GM19438 (cell line): ENCODE measurements around the gene ITPR2.
A peak's percentile ranks its signal among the peaks of the same experiment; 100 is the strongest.
"Not testable (repeated sequence)": the region's sequence is repeated elsewhere in the genome, so short reads cannot be mapped to it uniquely, and the experiment has no call there.

Experiments
- ATAC-seq: cut with Tn5 transposase; IDR thresholded peaks from one replicate; pipeline ENCODE4 v1.9.1; 2021; ENCODE audit warnings: low read depth; ENCODE audit not compliant: unreplicated experiment

The ITPR2 gene

GRCh38 chr12:26338586-26339572 lies 494.1 kb downstream of the ITPR2 start:
- ATAC-seq, result no peak

- no peak for ATAC-seq
These were observed 497.3 kb downstream of the ITPR2 start for GRCh38 chr12:26335651-26336050.

GRCh38 chr12:26334621-26335124 lies 498.3 kb downstream of the ITPR2 start:
- ATAC-seq, result no peak

DNA sequence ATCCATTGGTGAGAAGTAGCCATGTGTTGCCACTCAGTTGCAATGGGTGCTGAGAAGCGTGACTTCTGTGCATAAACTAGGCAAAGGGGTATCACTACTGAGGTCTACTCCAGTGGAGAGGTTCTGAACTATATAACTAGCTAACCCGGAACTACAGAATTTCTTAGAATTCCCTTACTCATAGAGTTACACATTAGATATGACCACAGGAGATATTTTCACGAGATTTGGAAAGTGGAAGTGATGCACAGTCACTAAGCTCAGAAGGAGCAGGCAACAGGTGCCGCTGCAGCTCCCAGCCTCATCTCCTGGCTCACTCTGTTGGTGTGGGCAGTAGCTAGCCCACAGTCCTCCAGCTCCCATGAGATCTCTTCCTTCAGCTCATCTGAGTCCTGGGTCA lies 501.0 kb downstream of the ITPR2 start:
- ATAC-seq, result no peak

- no peak for ATAC-seq
These were observed 501.9 kb downstream of the ITPR2 start for GRCh38 chr12:26331136-26331535.

DNA sequence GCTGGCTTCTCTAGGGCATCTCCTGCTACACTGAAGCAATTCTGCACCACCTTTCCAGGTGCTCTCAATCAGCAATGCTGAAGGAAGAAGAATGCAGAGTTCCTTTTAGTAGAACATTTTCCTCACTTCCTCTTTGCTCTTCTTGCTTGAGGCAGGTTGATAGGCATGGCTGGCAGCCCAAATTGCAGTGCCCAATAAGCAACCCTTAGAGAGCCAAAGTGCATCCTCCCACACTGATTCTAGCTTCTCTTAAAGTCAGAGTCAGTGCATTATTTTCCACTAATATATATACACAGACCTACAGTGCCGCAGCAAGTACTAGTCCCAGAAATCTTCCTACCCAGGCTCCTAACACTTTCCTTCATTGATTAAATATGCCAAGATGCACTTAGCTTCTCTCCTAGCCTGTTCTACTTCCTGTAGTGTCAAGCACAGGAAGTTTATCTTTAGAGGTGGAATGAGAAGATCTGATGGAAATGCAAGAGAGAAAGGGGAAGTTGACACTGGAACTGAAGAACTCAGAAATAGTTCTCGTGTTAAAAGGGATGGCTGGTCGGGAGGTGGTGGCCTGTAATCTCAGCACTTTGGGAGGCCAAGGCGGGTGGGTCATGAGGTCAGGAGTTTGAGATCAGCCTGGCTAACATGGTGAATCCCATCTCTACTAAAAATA lies 504.9 kb downstream of the ITPR2 start:
- ATAC-seq, result no peak

GRCh38 chr12:26323673-26324072 lies 509.3 kb downstream of the ITPR2 start:
- no peak for ATAC-seq

DNA sequence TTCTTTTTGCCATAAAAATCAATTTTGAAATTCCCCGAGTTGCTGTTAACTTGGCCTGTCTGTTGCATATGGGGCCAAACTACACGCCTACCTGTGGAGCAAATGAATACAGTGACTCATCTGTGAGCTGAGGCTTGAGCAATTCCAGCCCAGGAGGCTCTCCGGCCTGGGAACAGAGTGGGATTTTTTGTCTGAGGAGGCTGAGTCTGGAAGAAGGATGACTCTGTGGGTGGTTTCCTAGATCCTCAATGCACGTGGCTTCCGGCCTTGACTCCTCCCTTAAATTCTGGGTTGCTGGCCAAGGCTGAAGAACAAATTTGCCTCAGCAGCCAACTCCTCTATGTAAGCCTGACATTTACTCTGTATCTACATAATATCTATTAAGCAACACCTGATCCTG lies 513.5 kb downstream of the ITPR2 start:
- peak; percentile 26 for ATAC-seq

- ATAC-seq, result peak; percentile 87
These were observed 514.3 kb downstream of the ITPR2 start for GRCh38 chr12:26318661-26319068.

DNA sequence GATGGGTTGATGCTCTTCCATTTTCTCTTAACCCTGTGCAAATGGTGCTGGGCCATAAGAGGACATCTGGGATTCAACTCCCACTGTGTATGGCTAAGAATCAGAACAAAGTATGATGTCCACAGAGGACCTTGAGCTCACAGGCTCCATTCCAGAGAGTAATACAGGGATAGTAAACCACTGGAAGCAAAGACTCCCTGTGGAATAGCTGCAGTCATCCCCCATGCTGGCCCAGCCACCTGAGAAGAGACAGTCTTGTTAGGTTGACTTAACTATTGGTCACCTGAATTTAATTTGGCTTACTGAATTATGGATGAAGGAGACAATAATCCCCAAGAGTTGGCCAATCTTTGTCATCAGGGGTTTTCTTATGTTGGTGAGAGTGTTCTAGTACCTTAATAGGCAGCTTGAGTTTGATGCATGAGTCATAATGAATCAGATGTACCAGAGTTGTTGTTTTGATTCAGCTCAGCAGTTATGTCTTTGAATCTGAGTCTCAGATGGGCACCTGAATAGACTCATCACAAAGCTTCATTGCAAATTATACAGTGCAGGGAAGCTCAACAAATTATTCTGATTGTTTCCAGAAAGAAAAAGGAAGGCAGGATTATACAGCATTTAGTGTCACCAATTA lies 514.9 kb downstream of the ITPR2 start:
- peak; percentile 25 for ATAC-seq

DNA sequence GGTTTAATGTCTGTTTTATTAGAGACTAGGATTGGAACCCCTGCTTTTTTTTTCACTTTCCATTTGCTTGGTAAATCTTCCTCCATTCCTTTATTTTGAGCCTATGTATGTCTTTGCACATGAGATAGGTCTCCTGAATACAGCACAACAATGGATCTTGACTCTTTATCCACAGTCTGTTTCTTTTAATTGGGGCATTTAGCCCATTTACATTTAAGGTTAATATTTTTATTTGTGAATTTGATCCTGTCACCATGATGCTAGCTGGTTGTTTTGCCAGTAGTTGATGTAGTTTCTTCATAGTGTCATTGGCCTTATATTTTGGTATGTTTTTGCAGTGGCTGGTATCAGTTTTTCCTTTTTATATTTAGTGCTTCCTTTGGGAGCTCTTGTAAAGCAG lies 518.9 kb downstream of the ITPR2 start:
- not testable (repeated sequence) for ATAC-seq

DNA sequence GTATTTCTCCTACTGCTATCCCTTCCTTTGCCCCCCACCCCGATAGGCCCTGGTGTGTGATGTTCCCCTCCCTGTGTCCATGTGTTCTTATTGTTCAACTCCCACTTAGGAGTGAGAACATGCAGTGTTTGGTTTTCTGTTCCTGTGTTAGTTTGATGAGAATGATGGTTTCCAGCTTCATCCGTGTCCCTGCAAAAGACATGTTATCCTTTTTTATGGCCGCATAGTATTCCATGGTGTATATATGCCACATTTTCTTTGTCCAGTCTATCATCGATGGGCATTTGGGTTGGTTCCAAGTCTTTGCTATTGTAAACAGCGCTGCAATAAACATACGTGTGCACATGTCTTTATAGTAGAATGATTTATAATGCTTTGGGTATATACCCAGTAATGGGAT lies 522.5 kb downstream of the ITPR2 start:
- not testable (repeated sequence) for ATAC-seq

GRCh38 chr12:26309634-26310033 lies 523.4 kb downstream of the ITPR2 start:
- no peak for ATAC-seq

- ATAC-seq, result no peak
These were observed 528.7 kb downstream of the ITPR2 start for GRCh38 chr12:26304273-26304672.

- no peak for ATAC-seq
These were observed 529.6 kb downstream of the ITPR2 start for GRCh38 chr12:26303418-26303817.

DNA sequence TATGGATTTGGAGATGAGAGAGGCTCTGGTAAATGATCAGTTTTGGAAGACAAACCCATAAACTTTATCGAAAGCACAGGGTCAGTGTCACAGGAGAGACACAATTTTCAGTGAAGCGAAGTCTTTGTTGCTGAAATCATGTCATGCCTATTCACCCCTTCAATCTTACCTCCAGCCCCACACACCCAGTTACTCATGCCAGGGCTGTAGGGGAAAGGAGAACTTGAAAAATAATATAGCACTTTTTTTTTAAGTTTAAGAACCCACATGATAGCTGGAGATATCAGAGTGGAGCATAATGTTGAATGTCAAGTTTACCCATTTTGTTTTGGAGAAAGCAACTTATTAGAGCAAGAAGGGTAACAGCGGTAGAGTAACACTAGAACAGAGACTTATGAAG lies 530.2 kb downstream of the ITPR2 start:
- no peak for ATAC-seq

- ATAC-seq, result no peak
These were observed 533.2 kb downstream of the ITPR2 start for GRCh38 chr12:26299751-26300150.

GRCh38 chr12:26298785-26299621 lies 534.0 kb downstream of the ITPR2 start:
- peak; percentile 99 for ATAC-seq

DNA sequence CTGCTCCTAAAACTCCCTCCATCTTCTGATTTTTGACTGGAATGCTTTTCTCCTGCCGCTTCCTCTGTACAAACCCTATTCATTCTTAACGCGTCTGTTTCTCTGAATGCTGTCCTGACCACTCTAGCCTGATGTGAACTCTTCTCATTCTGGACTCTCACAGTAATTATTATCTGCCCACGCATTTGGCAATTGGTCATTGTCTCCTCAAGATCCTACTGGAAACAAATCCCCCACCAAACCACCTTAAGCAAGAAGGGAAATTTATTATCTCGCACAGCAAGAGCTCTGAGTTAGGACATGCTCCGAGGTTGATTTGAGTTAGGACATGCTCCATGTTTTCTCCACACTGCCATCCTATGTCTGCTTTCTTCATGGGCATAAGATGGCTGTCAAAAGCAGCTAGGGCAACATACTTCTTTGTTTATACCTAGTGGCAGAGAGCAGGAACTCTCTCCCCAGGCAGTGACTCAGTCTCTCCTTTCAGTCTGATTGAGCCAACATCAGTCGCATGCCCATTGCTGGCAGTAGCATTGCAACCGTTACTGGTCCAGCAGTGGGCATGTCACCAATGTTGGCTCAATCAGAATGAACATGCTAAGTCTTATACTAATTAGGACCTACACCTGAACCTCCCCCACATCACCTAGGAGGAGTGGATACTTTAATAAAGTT lies 535.5 kb downstream of the ITPR2 start:
- ATAC-seq, result no peak

DNA sequence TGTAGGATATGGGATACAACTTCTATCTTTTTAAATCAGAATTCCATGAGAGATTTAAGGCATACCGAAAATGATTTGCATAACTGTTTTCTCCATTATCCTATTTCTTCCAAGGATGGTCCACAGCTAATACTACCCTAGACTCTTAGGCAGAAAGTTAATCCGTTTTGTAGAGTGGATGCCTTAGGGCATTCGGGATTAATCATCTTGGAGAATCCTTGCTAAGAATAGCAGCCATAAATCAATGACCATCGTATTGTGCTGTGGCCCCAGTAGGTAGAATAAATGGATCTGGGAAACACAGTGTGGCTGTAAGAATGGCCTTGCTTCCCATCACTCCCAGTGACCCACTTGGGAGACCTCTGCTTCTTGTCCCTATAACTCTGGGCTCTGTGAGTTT lies 538.0 kb downstream of the ITPR2 start:
- no peak for ATAC-seq
